GM19035 (cell line): Measurements from ENCODE around the gene SLC25A10.

Experiments used
- ATAC-seq: cut with Tn5 transposase; IDR thresholded peaks from one replicate; pipeline ENCODE4 v1.9.1; 2021; ENCODE audit not compliant: unreplicated experiment

The SLC25A10 gene

GRCh38 chr17:81686614-81687013 is 25.5 kb upstream of the SLC25A10 start:
- ATAC-seq = no peak

DNA sequence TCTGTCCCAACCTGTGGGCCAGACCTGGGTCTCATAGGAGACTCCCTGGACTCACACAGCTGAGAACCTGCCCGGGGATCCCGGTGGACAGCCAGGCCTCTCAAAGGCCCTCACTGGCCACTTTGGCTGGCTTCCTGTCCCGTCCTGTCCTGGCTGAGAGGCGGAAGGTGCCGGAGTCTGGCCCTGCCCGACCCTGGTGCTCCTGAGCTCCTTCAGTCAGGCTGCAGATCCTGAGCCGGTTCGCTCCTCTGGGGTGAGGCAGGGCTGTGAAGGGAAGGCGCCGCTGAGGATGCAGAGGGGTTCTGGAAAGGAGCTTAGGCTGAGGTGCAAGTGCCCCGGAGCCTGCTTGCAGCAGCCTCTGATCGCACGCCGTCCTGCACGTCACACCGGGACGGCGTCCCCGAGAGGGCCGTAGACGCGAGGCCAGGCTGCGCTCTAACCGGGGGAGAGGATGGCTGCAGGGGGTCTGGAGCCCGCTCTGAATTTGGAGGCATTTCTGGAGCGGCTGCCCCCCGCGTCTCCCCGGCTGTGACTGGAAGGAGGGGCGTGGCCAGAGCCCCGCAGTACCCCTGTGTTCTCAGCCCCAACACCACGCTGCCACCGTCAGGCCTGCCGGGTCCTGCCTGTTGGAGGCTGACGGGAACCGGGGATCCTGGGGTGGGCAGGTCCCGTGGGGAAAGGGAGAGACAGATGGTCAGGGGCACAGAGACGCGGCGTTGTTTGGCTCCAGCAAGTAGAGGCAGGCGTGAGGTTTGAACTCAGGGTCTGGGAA is 24.1 kb upstream of the SLC25A10 start:
- ATAC-seq = no peak

DNA sequence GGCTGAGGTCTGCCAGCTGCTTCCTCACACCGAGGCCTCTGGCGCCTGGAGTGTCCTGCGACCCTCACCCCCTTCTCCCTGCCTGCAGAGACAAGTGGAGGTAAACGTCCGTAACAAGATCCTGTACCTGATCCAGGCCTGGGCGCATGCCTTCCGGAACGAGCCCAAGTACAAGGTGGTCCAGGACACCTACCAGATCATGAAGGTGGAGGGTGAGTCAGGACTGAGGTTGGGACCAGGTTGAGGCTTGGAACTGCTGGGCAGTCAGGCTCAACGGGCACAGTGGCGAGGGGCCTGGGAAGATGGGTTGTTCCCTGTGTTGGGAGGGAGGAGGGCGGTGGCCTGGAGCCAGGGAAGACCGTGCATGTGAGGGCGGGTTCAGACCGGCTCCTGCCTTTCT is 23.5 kb upstream of the SLC25A10 start:
- ATAC-seq = no peak

- ATAC-seq = no peak
Measured at GRCh38 chr17:81690066-81690465, 22.0 kb upstream of the SLC25A10 start.

DNA sequence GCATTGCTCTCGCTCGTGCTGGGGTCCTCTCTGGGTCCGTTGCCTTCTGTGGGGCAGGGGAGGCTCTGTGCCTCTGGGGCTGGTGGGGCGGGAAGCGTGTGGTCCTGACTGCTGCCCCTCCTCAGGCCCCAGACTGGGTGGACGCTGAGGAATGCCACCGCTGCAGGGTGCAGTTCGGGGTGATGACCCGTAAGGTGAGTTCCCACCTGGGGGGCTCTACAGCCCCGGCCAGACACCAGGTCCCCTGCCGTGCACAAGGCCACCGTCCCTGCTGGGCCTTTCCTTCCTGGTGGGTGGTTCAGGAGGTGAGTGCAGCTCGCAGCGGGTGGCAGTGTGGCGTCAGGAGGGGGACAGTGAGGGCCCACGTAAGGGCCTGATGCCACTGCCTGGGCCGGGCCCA is 21.5 kb upstream of the SLC25A10 start:
- ATAC-seq = no peak

DNA sequence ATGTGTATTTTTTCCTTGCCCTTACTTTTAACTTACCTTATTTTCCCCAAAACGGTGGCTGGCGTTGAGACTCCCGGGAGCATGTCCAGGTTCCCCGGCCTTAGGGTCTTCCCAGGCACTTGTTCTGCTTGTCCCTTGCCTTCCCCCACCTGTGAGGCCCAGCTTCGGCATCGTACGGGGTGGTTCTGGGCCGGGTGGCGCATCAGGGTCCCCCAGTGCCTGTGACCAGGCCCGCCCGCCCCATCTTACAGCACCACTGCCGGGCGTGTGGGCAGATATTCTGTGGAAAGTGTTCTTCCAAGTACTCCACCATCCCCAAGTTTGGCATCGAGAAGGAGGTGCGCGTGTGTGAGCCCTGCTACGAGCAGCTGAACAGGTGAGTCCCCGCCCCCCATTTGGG is 20.9 kb upstream of the SLC25A10 start:
- no peak for ATAC-seq

GRCh38 chr17:81691608-81692007 is 20.5 kb upstream of the SLC25A10 start:
- no peak for ATAC-seq

DNA sequence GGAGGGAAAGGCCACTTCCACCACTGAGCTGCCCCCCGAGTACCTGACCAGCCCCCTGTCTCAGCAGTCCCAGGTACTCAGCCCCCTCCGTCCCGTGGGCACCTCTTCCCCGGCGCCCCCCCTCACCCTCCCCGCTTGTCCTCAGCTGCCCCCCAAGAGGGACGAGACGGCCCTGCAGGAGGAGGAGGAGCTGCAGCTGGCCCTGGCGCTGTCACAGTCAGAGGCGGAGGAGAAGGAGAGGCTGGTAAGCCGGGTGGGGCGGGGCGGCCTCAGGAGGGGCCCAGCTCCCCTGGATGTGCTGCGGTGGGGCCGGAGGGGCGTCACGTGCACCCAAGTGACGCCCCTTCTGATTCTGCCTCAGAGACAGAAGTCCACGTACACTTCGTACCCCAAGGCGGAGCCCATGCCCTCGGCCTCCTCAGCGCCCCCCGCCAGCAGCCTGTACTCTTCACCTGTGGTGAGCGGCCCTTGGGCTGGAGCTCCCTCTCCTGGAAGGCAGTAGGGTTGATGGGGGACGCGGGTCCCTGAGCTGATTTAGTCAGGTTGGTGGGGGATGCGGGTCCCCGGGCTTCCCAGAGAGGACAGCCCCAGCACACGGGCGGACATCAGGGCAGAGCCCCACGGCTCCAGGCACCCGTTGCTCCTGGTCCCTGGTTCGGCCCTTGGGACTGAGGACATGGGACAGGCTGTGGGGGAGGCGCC is 18.4 kb upstream of the SLC25A10 start:
- no peak for ATAC-seq

DNA sequence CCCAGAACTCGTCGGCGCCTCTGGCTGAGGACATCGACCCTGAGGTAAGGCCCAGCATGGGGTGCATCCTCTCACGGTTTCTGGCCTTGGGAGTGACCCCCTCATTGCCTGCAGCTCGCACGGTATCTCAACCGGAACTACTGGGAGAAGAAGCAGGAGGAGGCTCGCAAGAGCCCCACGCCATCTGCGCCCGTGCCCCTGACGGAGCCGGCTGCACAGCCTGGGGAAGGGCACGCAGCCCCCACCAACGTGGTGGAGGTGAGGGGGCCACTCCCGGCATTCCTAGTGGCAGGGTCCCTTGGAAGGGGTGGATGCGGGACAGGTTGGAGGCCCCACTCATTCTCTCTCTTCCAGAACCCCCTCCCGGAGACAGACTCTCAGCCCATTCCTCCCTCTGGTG is 17.3 kb upstream of the SLC25A10 start:
- ATAC-seq = no peak

GRCh38 chr17:81695211-81695610 is 16.9 kb upstream of the SLC25A10 start:
- no peak for ATAC-seq

DNA sequence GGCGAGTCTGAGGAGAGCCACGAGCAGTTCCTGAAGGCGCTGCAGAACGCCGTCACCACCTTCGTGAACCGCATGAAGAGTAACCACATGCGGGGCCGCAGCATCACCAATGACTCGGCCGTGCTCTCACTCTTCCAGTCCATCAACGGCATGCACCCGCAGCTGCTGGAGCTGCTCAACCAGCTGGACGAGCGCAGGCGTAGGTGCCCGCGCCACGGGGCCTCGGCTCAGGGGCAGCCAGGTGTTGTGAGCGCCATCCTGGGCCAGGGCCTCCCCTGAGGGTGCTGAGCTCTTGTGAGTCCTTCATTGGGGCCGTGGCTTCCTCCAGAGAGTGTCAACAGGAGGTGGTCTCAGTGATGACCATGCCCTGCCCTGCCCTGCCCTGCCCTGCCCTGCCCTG is 16.3 kb upstream of the SLC25A10 start:
- ATAC-seq = no peak

- ATAC-seq = no peak
Measured at GRCh38 chr17:81696218-81696941, 15.7 kb upstream of the SLC25A10 start.

GRCh38 chr17:81697261-81698044 is 14.6 kb upstream of the SLC25A10 start:
- ATAC-seq = no peak

- ATAC-seq = no peak
Measured at GRCh38 chr17:81700353-81701287, 11.5 kb upstream of the SLC25A10 start.

GRCh38 chr17:81701288-81702071 is 10.6 kb upstream of the SLC25A10 start:
- ATAC-seq = no peak

DNA sequence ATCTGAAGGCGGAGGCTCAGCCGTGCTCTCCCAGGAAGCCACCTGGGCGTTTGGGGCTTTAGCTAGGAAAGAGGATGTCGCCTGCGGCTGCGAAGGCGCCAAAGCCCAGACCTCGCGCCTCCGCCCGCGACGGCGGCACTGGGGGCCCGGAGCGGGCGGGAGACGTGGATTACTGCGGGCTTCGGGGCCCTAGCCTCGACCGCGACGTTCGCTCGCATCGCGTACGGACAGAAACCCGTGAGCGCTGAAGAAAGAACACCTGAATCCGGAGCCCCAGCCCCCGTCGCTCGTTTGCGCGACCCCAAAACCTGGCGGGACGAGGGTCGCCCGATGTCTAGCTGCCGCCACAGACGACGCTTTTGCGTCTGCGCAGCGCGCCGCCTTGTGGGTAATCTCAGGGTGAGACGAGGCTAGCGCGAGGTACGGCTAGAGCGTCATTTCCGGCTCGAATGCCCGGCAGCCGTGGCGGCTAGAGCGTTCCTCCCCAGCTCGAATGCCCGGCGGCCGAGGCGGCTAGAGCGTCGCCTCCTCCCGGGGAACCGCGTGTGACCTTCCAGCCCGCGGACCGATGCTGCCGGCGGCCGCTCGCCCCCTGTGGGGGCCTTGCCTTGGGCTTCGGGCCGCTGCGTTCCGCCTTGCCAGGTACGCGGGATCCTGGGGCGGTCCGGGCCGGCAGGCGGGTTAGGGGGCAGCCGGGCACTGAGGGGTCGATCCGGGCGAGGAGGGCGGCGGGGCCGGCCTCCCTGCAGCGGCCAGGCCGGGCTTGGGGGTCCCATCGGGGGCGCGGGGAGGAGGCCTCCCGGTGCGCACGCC is 8.9 kb upstream of the SLC25A10 start, which contains the start of gene MRPL12:
MRPL12 (plus strand) TSS at position 434 of the 813 bp plus-strand sequence; CDS start at position 569, 135 bp downstream.
- ATAC-seq = peak; percentile 79

DNA sequence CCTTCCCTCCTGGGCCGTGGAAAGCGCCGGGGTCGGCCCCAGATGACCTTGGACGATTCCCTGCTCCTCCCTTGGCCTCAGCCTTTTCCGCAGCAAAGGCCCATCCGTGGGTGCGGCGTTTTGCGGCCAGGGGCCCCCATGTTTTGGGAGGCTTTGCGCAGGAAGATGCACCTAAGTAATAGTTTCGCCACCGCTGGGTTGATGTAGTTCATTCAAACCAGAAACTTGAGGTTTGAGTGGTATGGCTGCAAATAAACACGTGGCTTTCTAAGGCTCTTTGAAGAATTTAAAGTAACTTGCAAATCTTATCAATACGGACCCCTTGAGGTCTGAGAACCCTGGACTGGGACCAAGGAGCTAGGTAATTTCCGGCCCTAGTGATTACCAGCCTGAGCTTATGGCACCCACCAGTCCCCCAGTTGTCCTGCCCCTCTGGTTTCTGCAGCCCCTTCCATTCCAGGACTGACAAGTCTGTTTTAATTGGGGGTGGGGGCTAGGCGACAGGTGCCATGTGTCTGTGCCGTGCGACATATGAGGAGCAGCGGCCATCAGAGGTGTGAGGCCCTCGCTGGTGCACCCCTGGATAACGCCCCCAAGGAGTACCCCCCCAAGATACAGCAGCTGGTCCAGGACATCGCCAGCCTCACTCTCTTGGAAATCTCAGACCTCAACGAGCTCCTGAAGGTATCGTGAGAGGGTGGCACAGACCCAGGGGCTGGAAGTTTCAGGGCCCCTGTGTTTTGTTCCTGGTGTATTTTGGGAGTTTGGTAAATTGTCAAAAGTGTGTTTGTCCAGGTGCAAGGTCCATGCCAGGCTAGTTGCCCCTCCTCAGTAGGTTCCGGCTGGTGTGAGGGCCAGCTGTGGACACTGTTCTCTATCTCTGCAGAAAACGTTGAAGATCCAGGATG is 8.1 kb upstream of the SLC25A10 start:
- no peak for ATAC-seq
